ENCODE measurements around the gene IKBIP. TPM values are rescaled to one million over a fixed set of nuclear protein-coding genes. Genes with fewer than 3 reads are reported as not detected.

Gene IKBIP
- total RNA-seq, 1 experiment from 2014 or later = 14.5 TPM

- peaks cover 0 to 12% of the 10 kb centered on the region in 2 experiments; a peak in 2 of 4 replicates for H3K36me3 ChIP-seq (ENCODE audit: control insufficient read depth in 1 of 2, insufficient read depth in 2 of 2, low read length in 2 of 2)
- H3K9ac ChIP-seq (ENCODE audit: low read length) = no peak overlapping the region
- BruUV-seq (replicated peaks) = no TSS peak
- TF ChIP-seq EGR1 (IDR thresholded peaks at IDR 0.05; ENCODE audit: low read depth) (0 out of 2 replicates have a peak, but pooled peaks have one; percentile 15), ZNF274 (IDR thresholded peaks at IDR 0.05; ENCODE audit: low read depth, low read length) (no peak), POLR2AphosphoS5 (IDR thresholded peaks at IDR 0.05; ENCODE audit: low read depth, low read length) (no peak), ZFX (IDR thresholded peaks at IDR 0.05) (no peak)
- DNase-seq (ENCODE audit: low read depth, low spot score) = no peak
- no peaks in the 10 kb centered on the region for H3K27me3 ChIP-seq (ENCODE audit: insufficient read depth, low read length)
- H3K4me1 ChIP-seq (ENCODE audit: control insufficient read depth in 1 of 2, insufficient read depth in 2 of 2, low read length in 2 of 2) = peaks cover 9 to 11% of the 10 kb centered on the region in 2 experiments
- peak overlapping the region; percentile 34 for H3K4me2 ChIP-seq (ENCODE audit: low read length)
- no peaks in the 10 kb centered on the region for H3K9me2 ChIP-seq (ENCODE audit: insufficient read depth)
- ATAC-seq = peak; percentile 30
- intact Hi-C loops (cut with micrococcal nuclease) = no loop called here
- no peak overlapping the region for H3K27ac ChIP-seq (ENCODE audit: low read depth, low read length)
- H3K79me2 ChIP-seq (ENCODE audit: insufficient read depth, low read length) = no peaks in the 10 kb centered on the region
- no peaks in the 10 kb centered on the region for H3K9me3 ChIP-seq (ENCODE audit: control insufficient read depth in 1 of 2, insufficient read depth in 1 of 2, low read depth in 1 of 2, low read length in 2 of 2)
- no peak overlapping the region for H3K4me3 ChIP-seq (replicated peaks in 1 of 2; ENCODE audit: low read depth in 1 of 2, low read length in 2 of 2)
- RAD21 ChIA-PET (ENCODE audit: low non-redundant PET in 1 of 2, low total read pairs in 2 of 2, uncharacterized antibody in 2 of 2, unreplicated experiment in 2 of 2) = no interaction called here
- CTCF ChIA-PET = no interaction called here
- H2AFZ ChIP-seq (ENCODE audit: low read depth, low read length, poor library complexity, severe bottlenecking) = no peak overlapping the region
- H4K20me1 ChIP-seq (ENCODE audit: insufficient read depth) = no peaks in the 10 kb centered on the region
- POLR2A ChIA-PET = no interaction called here
Measured at GRCh38 chr12:98656289-98657101, 11.9 kb upstream of the IKBIP start.

GRCh38 chr12:98653866-98654493 lies 9.4 kb upstream of the IKBIP start:
- H3K4me2 ChIP-seq (ENCODE audit: low read length) = no peak overlapping the region
- CTCF ChIA-PET = interaction anchor here (0.8 to 1.5 kb wide), 7 partner anchors 9 to 345 kb away, joined by 3 to 7 read pairs (median 4); no protein-coding TSS in a partner anchor
- H3K27me3 ChIP-seq (ENCODE audit: insufficient read depth, low read length) = no peaks in the 10 kb centered on the region
- no peak overlapping the region for H3K9ac ChIP-seq (ENCODE audit: low read length)
- H3K27ac ChIP-seq (ENCODE audit: low read depth, low read length) = no peak overlapping the region
- H2AFZ ChIP-seq (ENCODE audit: low read depth, low read length, poor library complexity, severe bottlenecking) = no peak overlapping the region
- intact Hi-C loops (cut with micrococcal nuclease) = loop anchor here (1.0 to 2.0 kb wide), 4 partner anchors 47 to 230 kb away; no protein-coding TSS in a partner anchor
- no peak overlapping the region for H3K4me3 ChIP-seq (replicated peaks in 1 of 2; ENCODE audit: low read depth in 1 of 2, low read length in 2 of 2)
- no TSS peak for BruUV-seq (replicated peaks)
- H3K36me3 ChIP-seq (ENCODE audit: control insufficient read depth in 1 of 2, insufficient read depth in 2 of 2, low read length in 2 of 2) = peaks cover 0 to 26% of the 10 kb centered on the region in 2 experiments; a peak in 3 of 4 replicates
- RAD21 ChIA-PET (ENCODE audit: low non-redundant PET in 1 of 2, low total read pairs in 2 of 2, uncharacterized antibody in 2 of 2, unreplicated experiment in 2 of 2) = no interaction called here
- H3K9me2 ChIP-seq (ENCODE audit: insufficient read depth) = no peaks in the 10 kb centered on the region
- H3K4me1 ChIP-seq (ENCODE audit: control insufficient read depth in 1 of 2, insufficient read depth in 2 of 2, low read length in 2 of 2) = peaks cover 9 to 11% of the 10 kb centered on the region in 2 experiments
- no peaks in the 10 kb centered on the region for H3K79me2 ChIP-seq (ENCODE audit: insufficient read depth, low read length)
- no peaks in the 10 kb centered on the region for H4K20me1 ChIP-seq (ENCODE audit: insufficient read depth)
- ATAC-seq (peak; percentile 70), DNase-seq (ENCODE audit: low read depth, low spot score) (peak; percentile 42)
- H3K9me3 ChIP-seq (ENCODE audit: control insufficient read depth in 1 of 2, insufficient read depth in 1 of 2, low read depth in 1 of 2, low read length in 2 of 2) = no peaks in the 10 kb centered on the region
- POLR2A ChIA-PET = interaction anchor here (1.0 kb wide), 1 partner anchor 87 kb away, joined by 3 read pairs; no protein-coding TSS in a partner anchor
- TF ChIP-seq SRF (IDR thresholded peaks at IDR 0.05; ENCODE audit: low read depth) (no peak), ZFX (IDR thresholded peaks at IDR 0.05) (no peak), JUND (IDR thresholded peaks at IDR 0.05) (no peak), YY1 (IDR thresholded peaks at IDR 0.05; ENCODE audit: extremely low read depth, insufficient replicate concordance, low read depth, low read length) (no peak), SP1 (IDR thresholded peaks at IDR 0.05; ENCODE audit: low read depth) (no peak), EZH2phosphoT487 (IDR thresholded peaks at IDR 0.05; ENCODE audit: borderline replicate concordance) (no peak), ELF1 (IDR thresholded peaks at IDR 0.05; ENCODE audit: borderline replicate concordance, low read depth) (no peak), FOSL1 (IDR thresholded peaks at IDR 0.05; ENCODE audit: low read depth) (0 out of 2 replicates have a peak, but pooled peaks have one; percentile 18), EGR1 (IDR thresholded peaks at IDR 0.05; ENCODE audit: low read depth) (no peak), ZBTB33 (IDR thresholded peaks at IDR 0.05; ENCODE audit: extremely low read depth, insufficient replicate concordance, low read length) (no peak), CEBPB (IDR thresholded peaks at IDR 0.05; ENCODE audit: low read depth) (0 out of 2 replicates have a peak, but pooled peaks have one; percentile 22), TCF7L2 (IDR thresholded peaks at IDR 0.05; ENCODE audit: borderline replicate concordance, extremely low read depth, insufficient read depth, insufficient read length) (no peak), ZNF274 (IDR thresholded peaks at IDR 0.05; ENCODE audit: low read depth, low read length) (no peak)

Data from HCT116 (cell line).